ENCODE data around the gene UBTD1. TPM values are rescaled to one million over a fixed set of nuclear protein-coding genes. Genes with fewer than 3 reads are reported as not detected.

UBTD1 gene
- polyA plus RNA-seq, 1 donor (not counting 4 experiments of a cell fraction or from before 2014, with no cell fraction given) = 12.0 TPM

- Histone ChIP-seq H3K79me2 (ENCODE audit: control insufficient read depth, insufficient read depth, low read length) (no peaks in the 10 kb centered on the region), H3K4me1 (ENCODE audit: control insufficient read depth, extremely low read depth, insufficient read depth, low read length) (peaks cover 33% of the 10 kb centered on the region), H3K9me3 (ENCODE audit: control insufficient read depth, low read depth, low read length) (no peaks in the 10 kb centered on the region), H3K36me3 (ENCODE audit: control insufficient read depth in 2 of 2, extremely low read depth in 1 of 2, insufficient read depth in 2 of 2, low read length in 2 of 2) (peaks cover 45 to 58% of the 10 kb centered on the region in 2 experiments), H4K20me1 (ENCODE audit: control insufficient read depth, extremely low read depth, insufficient read depth, low read length) (no peaks in the 10 kb centered on the region), H3K4me2 (ENCODE audit: control insufficient read depth, extremely low read depth, insufficient read depth, low read depth, low read length) (no peak overlapping the region), H2AFZ (ENCODE audit: control insufficient read depth, low read length) (no peak overlapping the region), H3K4me3 (ENCODE audit: control insufficient read depth in 2 of 3, extremely low read depth in 1 of 3, insufficient read depth in 2 of 3, low read depth in 1 of 3, low read length in 3 of 3) (no peak overlapping the region), H3K27ac (ENCODE audit: control insufficient read depth, insufficient read depth, low read length) (peak overlapping the region; percentile 4), H3K9me1 (ENCODE audit: control insufficient read depth, extremely low read depth, insufficient read depth, low read length) (no peaks in the 10 kb centered on the region), H3K27me3 (ENCODE audit: control insufficient read depth, extremely low read depth, insufficient read depth, low read length) (no peaks in the 10 kb centered on the region), H3K9ac (ENCODE audit: control insufficient read depth, extremely low read depth, insufficient read depth, low read length) (no peak overlapping the region)
- FAIRE-seq (no peak), DNase-seq (ENCODE audit: low read depth, low spot score) (no peak)
- dilution Hi-C loops (cut with MboI; ENCODE audit: extremely low pct_ligation_motif_present, low sequenced_read_pairs) = no loop called here
- TF ChIP-seq EZH2 (IDR thresholded peaks at IDR 0.05; ENCODE audit: low read length) (no peak), CTCF (optimal IDR thresholded peaks at IDR 0.05 in 1 of 3, IDR thresholded peaks at IDR 0.05 in 1 of 3, conservative IDR thresholded peaks at IDR 0.05 in 1 of 3; ENCODE audit: extremely low read depth in 1 of 3, insufficient read depth in 2 of 3, low read length in 3 of 3) (no peak)
Observed at GRCh38 chr10:97465982-97466381, 32.7 kb upstream of the UBTD1 start.

GRCh38 chr10:97466755-97467154, 32.0 kb upstream of the UBTD1 start:
- TF ChIP-seq CTCF (optimal IDR thresholded peaks at IDR 0.05 in 1 of 3, IDR thresholded peaks at IDR 0.05 in 1 of 3, conservative IDR thresholded peaks at IDR 0.05 in 1 of 3; ENCODE audit: extremely low read depth in 1 of 3, insufficient read depth in 2 of 3, low read length in 3 of 3) = no peak
- no peak for TF ChIP-seq EZH2 (IDR thresholded peaks at IDR 0.05; ENCODE audit: low read length)
- Histone ChIP-seq H3K4me1 (ENCODE audit: control insufficient read depth, extremely low read depth, insufficient read depth, low read length) (peaks cover 33% of the 10 kb centered on the region), H3K27me3 (ENCODE audit: control insufficient read depth, extremely low read depth, insufficient read depth, low read length) (no peaks in the 10 kb centered on the region), H3K9me3 (ENCODE audit: control insufficient read depth, low read depth, low read length) (no peaks in the 10 kb centered on the region), H3K36me3 (ENCODE audit: control insufficient read depth in 2 of 2, extremely low read depth in 1 of 2, insufficient read depth in 2 of 2, low read length in 2 of 2) (peaks cover 39 to 57% of the 10 kb centered on the region in 2 experiments), H2AFZ (ENCODE audit: control insufficient read depth, low read length) (no peak overlapping the region), H3K4me2 (ENCODE audit: control insufficient read depth, extremely low read depth, insufficient read depth, low read depth, low read length) (no peak overlapping the region), H3K9ac (ENCODE audit: control insufficient read depth, extremely low read depth, insufficient read depth, low read length) (no peak overlapping the region), H3K27ac (ENCODE audit: control insufficient read depth, insufficient read depth, low read length) (peak overlapping the region; percentile 4), H3K9me1 (ENCODE audit: control insufficient read depth, extremely low read depth, insufficient read depth, low read length) (no peaks in the 10 kb centered on the region), H3K4me3 (ENCODE audit: control insufficient read depth in 2 of 3, extremely low read depth in 1 of 3, insufficient read depth in 2 of 3, low read depth in 1 of 3, low read length in 3 of 3) (no peak overlapping the region), H3K79me2 (ENCODE audit: control insufficient read depth, insufficient read depth, low read length) (no peaks in the 10 kb centered on the region), H4K20me1 (ENCODE audit: control insufficient read depth, extremely low read depth, insufficient read depth, low read length) (no peaks in the 10 kb centered on the region)
- DNase-seq (ENCODE audit: low read depth, low spot score) (no peak), FAIRE-seq (peak; percentile 90)
- dilution Hi-C loops (cut with MboI; ENCODE audit: extremely low pct_ligation_motif_present, low sequenced_read_pairs) = no loop called here

Measured in keratinocyte (primary cell).